ENCODE data around the gene TMSB10. TPM values are rescaled to one million over a fixed set of nuclear protein-coding genes. Genes with fewer than 3 reads are reported as not detected.
"Not testable (repeated sequence)": the region's sequence is repeated elsewhere in the genome, so short reads cannot be mapped to it uniquely, and the experiment has no call there.

TMSB10 gene
- total and polyA plus RNA-seq, 2 donors = 1,628 to 2,618 TPM

DNA sequence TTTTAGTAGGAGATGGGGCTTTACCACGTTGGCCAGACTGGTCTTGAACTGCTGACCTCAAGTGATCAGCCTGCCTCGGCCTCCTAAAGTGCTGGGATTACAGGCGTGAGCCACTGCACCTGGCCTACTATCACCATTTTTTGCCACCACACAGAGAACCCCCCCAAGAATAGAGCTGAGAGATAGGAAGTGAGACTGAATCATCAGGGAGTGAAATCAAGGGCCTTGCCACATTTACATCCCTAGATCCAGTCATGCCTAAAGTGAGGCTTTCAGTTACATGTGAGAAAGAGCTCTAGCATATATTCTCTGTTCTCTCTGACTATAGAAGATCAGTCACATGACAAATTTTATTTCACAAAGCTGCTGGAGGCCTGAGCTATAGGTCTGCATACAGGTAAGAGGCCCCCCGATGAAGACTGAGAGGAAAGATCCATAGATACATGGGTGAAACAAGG lies 37.5 kb downstream of the TMSB10 start:
- Histone ChIP-seq H3K4me3 (ENCODE audit: low read depth, low read length) (no peak overlapping the region), H3K27ac (ENCODE audit: low read depth) (no peak overlapping the region), H3K4me1 (ENCODE audit: insufficient read depth) (no peaks in the 10 kb centered on the region), H3K36me3 (ENCODE audit: insufficient read depth) (no peaks in the 10 kb centered on the region)
- WGBS = 86% methylated on average over 4 of the region's 4 CpGs
- DNase-seq (ENCODE audit: extremely low spot score) = no peak

DNA sequence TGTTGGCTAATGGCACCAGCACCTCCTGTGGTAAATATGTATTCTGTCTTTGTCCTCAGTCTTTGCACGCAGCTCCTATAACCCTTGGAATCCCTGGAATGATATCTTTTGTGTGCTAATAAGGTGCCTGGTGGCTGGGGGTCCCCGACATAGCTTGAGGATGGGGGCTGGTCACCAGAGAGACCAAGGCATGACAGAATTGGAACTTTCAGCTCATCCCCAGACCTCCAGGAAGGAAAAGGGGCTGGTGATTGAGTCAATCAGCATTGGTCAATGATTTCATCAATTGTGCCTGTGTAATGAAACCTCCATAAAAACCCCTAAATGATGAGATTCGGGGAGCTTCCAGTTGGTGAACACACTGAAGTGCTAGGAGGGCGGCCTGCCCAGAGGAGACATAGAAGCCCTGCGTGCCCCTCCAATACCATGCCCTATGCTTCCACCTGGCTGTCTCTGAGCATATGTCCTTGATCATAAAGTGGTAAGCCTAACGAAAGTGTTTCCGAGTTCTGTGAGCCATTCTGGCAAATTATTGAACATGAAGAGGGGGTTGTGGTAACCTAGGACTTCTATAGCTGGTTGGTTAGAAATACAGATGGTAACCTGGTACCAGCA lies 38.9 kb downstream of the TMSB10 start:
- DNase-seq (ENCODE audit: extremely low spot score) = no peak
- no peak overlapping the region for H3K4me3 ChIP-seq (ENCODE audit: low read depth, low read length)
- H3K27ac ChIP-seq (ENCODE audit: low read depth) = no peak overlapping the region
- no peaks in the 10 kb centered on the region for H3K4me1 ChIP-seq (ENCODE audit: insufficient read depth)
- 88% methylated on average over 7 of the region's 7 CpGs for WGBS
- no peaks in the 10 kb centered on the region for H3K36me3 ChIP-seq (ENCODE audit: insufficient read depth)

DNA sequence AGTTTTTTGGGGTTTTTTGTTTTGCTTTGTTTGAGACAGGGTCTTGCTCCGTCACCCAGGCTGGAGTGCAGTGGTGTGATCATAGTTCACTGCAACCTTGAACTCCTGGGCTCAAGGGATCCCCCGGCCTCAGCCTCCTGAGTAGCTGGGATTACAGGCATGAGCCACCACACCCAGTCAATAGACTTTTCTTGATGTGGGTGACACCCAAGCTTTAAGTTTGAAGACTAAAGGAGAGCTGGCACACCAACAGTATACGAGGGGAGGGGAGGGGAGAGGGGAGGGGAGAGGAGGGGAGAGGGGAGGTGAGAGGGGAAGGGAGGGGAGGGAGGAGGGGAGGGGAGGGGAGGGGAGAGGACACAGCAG lies 40.4 kb downstream of the TMSB10 start:
- H3K27ac ChIP-seq (ENCODE audit: low read depth); H3K4me1 ChIP-seq (ENCODE audit: insufficient read depth); H3K4me3 ChIP-seq (ENCODE audit: low read depth, low read length); DNase-seq (ENCODE audit: extremely low spot score); H3K36me3 ChIP-seq (ENCODE audit: insufficient read depth): not testable (repeated sequence)
- WGBS = 66% methylated on average over 3 of the region's 3 CpGs

DNA sequence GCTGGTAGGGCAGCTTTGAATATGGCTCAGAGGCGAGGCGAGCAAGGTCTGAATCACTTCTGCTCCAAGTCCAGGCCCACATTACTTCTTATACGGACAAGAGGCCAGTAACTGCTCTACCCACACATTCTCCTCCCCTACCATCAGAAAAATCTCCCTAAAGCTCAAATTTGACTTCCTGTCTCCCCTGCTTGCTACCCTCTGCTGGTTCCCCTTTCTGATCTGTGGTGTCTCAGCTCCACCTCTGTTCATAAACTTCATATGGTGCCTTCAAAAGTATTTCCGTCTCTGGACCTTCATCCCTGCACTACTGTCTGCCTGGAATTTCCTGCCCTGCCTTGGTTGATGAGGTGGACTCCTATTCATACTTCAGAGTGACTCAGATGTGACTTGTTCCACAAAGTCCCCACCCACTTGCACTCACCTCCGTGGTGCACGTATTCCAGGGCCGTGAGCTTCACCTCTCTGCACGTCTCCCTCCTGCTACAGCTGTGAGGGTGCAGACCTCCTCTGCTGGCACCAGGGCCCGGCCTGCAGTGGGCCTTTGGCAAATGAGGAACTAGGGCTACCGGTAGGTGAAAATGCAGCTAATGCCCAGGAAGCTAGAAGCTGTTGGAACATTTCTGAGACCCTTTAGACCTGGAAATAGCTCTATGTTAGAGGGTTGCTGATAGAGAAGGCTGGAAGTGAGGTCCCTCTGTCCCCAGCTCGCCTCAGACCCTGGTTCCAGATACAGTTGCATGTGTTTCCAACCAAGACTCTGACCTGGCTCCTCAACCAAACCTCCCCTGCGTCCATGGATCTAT lies 41.0 kb downstream of the TMSB10 start:
- H3K4me3 ChIP-seq (ENCODE audit: low read depth, low read length) = no peak overlapping the region
- H3K4me1 ChIP-seq (ENCODE audit: insufficient read depth) = no peaks in the 10 kb centered on the region
- H3K27ac ChIP-seq (ENCODE audit: low read depth) = no peak overlapping the region
- WGBS = 74% methylated on average over 12 of the region's 12 CpGs
- no peaks in the 10 kb centered on the region for H3K36me3 ChIP-seq (ENCODE audit: insufficient read depth)
- no peak for DNase-seq (ENCODE audit: extremely low spot score)

DNA sequence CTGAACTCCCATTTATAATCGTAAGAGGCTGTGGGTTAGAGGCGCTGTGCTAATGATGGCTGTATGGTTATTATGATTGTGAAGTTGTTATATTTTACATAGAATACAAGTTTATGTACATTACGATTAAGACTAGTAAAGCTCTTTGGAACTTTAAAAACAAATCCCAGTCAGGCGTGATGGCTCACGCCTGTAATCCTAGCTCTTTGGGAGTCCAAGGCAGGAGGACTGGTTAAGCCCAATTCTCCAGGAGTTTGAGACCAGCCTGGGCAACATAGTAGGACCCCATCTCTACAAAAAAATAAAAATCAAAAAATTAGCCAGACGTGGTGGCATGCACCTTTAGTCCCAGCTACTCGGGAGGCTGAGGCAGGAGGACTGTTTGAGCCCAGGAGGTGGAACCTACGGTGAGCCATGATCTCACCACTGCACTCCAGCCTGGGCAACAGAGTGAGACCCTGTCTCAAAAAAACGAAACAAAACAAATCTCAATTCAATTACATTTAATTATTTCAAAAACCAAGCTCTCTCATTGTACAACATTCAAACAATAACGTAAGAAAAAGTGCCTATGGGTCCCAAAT lies 41.6 kb downstream of the TMSB10 start:
- Histone ChIP-seq H3K4me3 (ENCODE audit: low read depth, low read length) (no peak overlapping the region), H3K36me3 (ENCODE audit: insufficient read depth) (no peaks in the 10 kb centered on the region), H3K4me1 (ENCODE audit: insufficient read depth) (no peaks in the 10 kb centered on the region), H3K27ac (ENCODE audit: low read depth) (no peak overlapping the region)
- DNase-seq (ENCODE audit: extremely low spot score) = no peak
- 86% methylated on average over 10 of the region's 10 CpGs for WGBS

DNA sequence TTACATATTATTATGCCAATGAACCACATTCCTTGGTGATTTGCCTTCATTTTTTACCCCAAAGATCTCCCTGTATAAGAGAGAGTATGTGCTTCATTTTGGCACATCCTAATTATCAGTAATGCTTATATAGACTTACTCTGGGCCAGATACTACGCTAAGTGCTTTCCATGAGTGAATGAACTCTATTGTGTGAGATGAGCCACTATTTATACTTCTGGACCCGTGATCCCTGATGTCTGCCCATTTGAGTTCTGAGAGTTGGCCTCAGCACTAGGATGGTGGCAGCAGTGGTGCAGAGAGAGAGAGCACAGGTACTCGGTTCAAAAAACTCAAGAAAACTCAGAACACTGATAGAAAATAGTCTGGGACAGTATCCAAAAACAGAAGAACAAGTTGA lies 48.1 kb downstream of the TMSB10 start:
- H3K36me3 ChIP-seq (ENCODE audit: insufficient read depth) = no peaks in the 10 kb centered on the region
- no peak overlapping the region for H3K27ac ChIP-seq (ENCODE audit: low read depth)
- DNase-seq (ENCODE audit: extremely low spot score) = no peak
- WGBS = 77% methylated on average over 3 of the region's 3 CpGs
- no peaks in the 10 kb centered on the region for H3K4me1 ChIP-seq (ENCODE audit: insufficient read depth)
- H3K4me3 ChIP-seq (ENCODE audit: low read depth, low read length) = no peak overlapping the region

DNA sequence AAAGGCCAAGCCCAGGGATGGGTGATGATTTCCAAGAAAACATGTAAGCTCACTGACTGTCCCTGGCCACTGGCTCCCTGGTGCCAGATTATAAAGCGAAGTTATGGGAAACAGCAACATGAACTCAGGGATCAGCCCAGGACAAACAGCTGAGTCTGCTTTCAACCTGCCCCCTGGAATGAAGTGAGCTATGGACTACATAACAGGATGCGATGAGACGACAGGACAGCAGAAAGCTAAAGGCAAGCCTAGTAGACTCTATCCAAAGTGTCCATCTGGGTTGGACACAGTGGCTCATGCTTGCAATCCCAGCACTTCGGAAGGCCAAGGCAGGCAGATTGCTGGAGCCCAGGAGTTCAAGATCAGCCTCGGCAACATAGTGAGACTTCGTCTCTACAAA lies 48.9 kb downstream of the TMSB10 start:
- WGBS = 89% methylated on average over 6 of the region's 6 CpGs
- H3K36me3 ChIP-seq (ENCODE audit: insufficient read depth) = no peaks in the 10 kb centered on the region

More for the DNA sequence above, 48.9 kb downstream of the TMSB10 start:
- H3K4me3 ChIP-seq (ENCODE audit: low read depth, low read length) = no peak overlapping the region
- no peak for DNase-seq (ENCODE audit: extremely low spot score)
- no peak overlapping the region for H3K27ac ChIP-seq (ENCODE audit: low read depth)
- H3K4me1 ChIP-seq (ENCODE audit: insufficient read depth) = peaks cover 2% of the 10 kb centered on the region

Other genes starting within 250 kb of the TMSB10 start
- 1.3 TPM for gene TRABD2A, start 24.6 kb upstream of the TMSB10 start, total RNA-seq
- 0.61 TPM for gene TRABD2A, start 24.6 kb upstream of the TMSB10 start, polyA plus RNA-seq
- gene KCMF1, start 65.5 kb downstream of the TMSB10 start, total RNA-seq = 39.7 TPM
- gene KCMF1, start 65.5 kb downstream of the TMSB10 start, polyA plus RNA-seq = 42.7 TPM
- 9.2 TPM for gene TCF7L1, start 227.7 kb downstream of the TMSB10 start, total RNA-seq
- gene TCF7L1, start 227.7 kb downstream of the TMSB10 start, polyA plus RNA-seq = 20.9 TPM